Measurements from ENCODE around the gene RPTOR. TPM values are rescaled to one million over a fixed set of nuclear protein-coding genes. Genes with fewer than 3 reads are reported as not detected.

The RPTOR gene
- total and polyA plus RNA-seq, 2 donors (not counting 1 experiment from before 2014, with no cell fraction given) = 6.7 to 22.8 TPM

- Histone ChIP-seq H3K36me3 (ENCODE audit: control insufficient read depth, insufficient read depth, low read length) (peaks cover 2% of the 10 kb centered on the region), H2AFZ (ENCODE audit: low read length) (no peak overlapping the region), H3K4me1 (ENCODE audit: control insufficient read depth, extremely low read depth, insufficient read depth, low read length) (peaks cover 30% of the 10 kb centered on the region), H3K79me2 (ENCODE audit: control insufficient read depth, insufficient read depth, low read length) (no peaks in the 10 kb centered on the region), H3K9me3 (ENCODE audit: control insufficient read depth, insufficient read depth, low read depth, low read length) (no peaks in the 10 kb centered on the region), H3K9ac (ENCODE audit: insufficient read depth, low read length) (peak overlapping the region; percentile 69), H4K20me1 (ENCODE audit: control insufficient read depth, extremely low read depth, insufficient read depth, low read length) (no peaks in the 10 kb centered on the region), H3K4me2 (ENCODE audit: extremely low read depth, insufficient read depth, low read length) (peak overlapping the region; percentile 65), H3K27ac (ENCODE audit: insufficient read depth, low read length) (peak overlapping the region; percentile 99), H3K27me3 (ENCODE audit: control insufficient read depth, insufficient read depth, low read length) (no peaks in the 10 kb centered on the region), H3K4me3 (replicated peaks in 1 of 4; ENCODE audit: control extremely low read depth in 1 of 4, insufficient read depth in 1 of 4, low read depth in 3 of 4, low read length in 4 of 4) (no peak overlapping the region)
- DNase-seq (ENCODE audit: low read depth in 2 of 2) = no peak
- TF ChIP-seq EZH2 (IDR thresholded peaks at IDR 0.05; ENCODE audit: low read length, missing control alignments) = no peak
Observed at GRCh38 chr17:80856863-80857755, 312.5 kb downstream of the RPTOR start.

DNA sequence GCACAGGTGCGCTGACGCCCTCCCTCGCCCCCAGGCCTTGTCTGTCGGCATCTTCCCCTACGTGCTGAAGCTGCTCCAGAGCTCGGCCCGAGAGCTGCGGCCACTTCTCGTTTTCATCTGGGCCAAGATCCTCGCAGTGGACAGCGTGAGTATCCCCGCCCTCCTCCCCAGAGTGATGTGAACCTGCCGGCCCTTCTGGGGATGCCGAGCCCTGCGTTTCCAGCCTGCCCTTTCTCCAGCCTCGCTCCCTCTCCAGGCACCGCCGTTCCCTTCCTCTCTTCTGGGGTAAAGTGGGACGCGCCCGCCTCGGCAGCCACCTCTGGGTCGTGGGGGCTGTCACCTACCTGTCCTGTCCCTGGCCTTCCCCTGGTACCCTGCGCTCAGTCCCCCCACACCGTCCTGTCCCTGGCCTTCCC, 313.1 kb downstream of the RPTOR start:
- Histone ChIP-seq H3K27me3 (ENCODE audit: control insufficient read depth, insufficient read depth, low read length) (no peaks in the 10 kb centered on the region), H3K79me2 (ENCODE audit: control insufficient read depth, insufficient read depth, low read length) (no peaks in the 10 kb centered on the region), H3K9me3 (ENCODE audit: control insufficient read depth, insufficient read depth, low read depth, low read length) (no peaks in the 10 kb centered on the region), H2AFZ (ENCODE audit: low read length) (no peak overlapping the region), H3K27ac (ENCODE audit: insufficient read depth, low read length) (peak overlapping the region; percentile 99), H3K4me2 (ENCODE audit: extremely low read depth, insufficient read depth, low read length) (no peak overlapping the region), H3K4me1 (ENCODE audit: control insufficient read depth, extremely low read depth, insufficient read depth, low read length) (peaks cover 30% of the 10 kb centered on the region), H3K9ac (ENCODE audit: insufficient read depth, low read length) (no peak overlapping the region), H3K4me3 (replicated peaks in 1 of 4; ENCODE audit: control extremely low read depth in 1 of 4, insufficient read depth in 1 of 4, low read depth in 3 of 4, low read length in 4 of 4) (no peak overlapping the region), H3K36me3 (ENCODE audit: control insufficient read depth, insufficient read depth, low read length) (peaks cover 2% of the 10 kb centered on the region), H4K20me1 (ENCODE audit: control insufficient read depth, extremely low read depth, insufficient read depth, low read length) (no peaks in the 10 kb centered on the region)
- TF ChIP-seq, protein P1, sequence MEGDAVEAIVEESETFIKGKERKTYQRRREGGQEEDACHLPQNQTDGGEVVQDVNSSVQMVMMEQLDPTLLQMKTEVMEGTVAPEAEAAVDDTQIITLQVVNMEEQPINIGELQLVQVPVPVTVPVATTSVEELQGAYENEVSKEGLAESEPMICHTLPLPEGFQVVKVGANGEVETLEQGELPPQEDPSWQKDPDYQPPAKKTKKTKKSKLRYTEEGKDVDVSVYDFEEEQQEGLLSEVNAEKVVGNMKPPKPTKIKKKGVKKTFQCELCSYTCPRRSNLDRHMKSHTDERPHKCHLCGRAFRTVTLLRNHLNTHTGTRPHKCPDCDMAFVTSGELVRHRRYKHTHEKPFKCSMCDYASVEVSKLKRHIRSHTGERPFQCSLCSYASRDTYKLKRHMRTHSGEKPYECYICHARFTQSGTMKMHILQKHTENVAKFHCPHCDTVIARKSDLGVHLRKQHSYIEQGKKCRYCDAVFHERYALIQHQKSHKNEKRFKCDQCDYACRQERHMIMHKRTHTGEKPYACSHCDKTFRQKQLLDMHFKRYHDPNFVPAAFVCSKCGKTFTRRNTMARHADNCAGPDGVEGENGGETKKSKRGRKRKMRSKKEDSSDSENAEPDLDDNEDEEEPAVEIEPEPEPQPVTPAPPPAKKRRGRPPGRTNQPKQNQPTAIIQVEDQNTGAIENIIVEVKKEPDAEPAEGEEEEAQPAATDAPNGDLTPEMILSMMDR (conservative IDR thresholded peaks at IDR 0.05 in 1 of 2, IDR thresholded peaks at IDR 0.05 in 1 of 2; ENCODE audit: low read depth in 1 of 2, low read length in 2 of 2) = no peak
- no peak for TF ChIP-seq EZH2 (IDR thresholded peaks at IDR 0.05; ENCODE audit: low read length, missing control alignments)
- DNase-seq (ENCODE audit: low read depth in 2 of 2) = no peak

DNA sequence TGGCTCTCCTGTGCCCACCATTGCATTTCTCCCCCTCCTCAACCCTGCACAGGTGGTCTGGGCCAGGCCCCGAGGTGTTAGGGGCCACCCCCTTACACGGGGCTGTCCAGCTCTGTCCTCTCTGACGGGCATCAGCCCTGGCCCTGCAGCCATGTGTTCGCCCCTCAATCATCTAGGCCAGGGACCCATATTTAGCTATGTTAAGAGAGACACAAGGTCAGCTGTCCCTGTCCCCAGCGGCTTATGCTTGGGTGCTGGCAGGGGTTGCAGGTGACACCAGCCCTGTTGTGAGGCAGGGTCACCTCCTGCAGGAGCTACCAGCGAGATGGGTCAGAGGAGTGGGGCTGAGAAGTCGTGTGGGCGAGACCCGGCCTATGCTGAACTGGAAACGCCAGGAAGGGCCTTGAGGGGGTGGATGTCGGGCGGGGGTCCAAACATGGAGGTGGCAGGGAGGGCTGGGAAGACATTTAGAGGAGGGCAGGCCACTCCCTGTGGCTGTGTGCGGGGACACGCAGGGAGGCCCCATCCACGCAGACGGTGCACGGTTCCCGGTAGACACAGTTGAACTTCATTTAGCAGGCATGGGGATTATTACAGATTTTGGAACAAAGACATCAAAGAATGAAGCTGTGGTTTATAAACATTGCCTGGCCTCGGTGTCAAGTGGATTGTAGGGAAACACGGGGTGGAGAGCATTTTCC, 313.8 kb downstream of the RPTOR start:
- TF ChIP-seq, protein P1 (conservative IDR thresholded peaks at IDR 0.05 in 1 of 2, IDR thresholded peaks at IDR 0.05 in 1 of 2; ENCODE audit: low read depth in 1 of 2, low read length in 2 of 2) = no peak
- no peak for TF ChIP-seq EZH2 (IDR thresholded peaks at IDR 0.05; ENCODE audit: low read length, missing control alignments)
- H3K9ac ChIP-seq (ENCODE audit: insufficient read depth, low read length) = peak overlapping the region; percentile 56
- no peak overlapping the region for H2AFZ ChIP-seq (ENCODE audit: low read length)
- no peak overlapping the region for H3K4me3 ChIP-seq (replicated peaks in 1 of 4; ENCODE audit: control extremely low read depth in 1 of 4, insufficient read depth in 1 of 4, low read depth in 3 of 4, low read length in 4 of 4)
- peak overlapping the region; percentile 99 for H3K27ac ChIP-seq (ENCODE audit: insufficient read depth, low read length)
- H4K20me1 ChIP-seq (ENCODE audit: control insufficient read depth, extremely low read depth, insufficient read depth, low read length) = no peaks in the 10 kb centered on the region
- peaks cover 30% of the 10 kb centered on the region for H3K4me1 ChIP-seq (ENCODE audit: control insufficient read depth, extremely low read depth, insufficient read depth, low read length)
- DNase-seq (ENCODE audit: low read depth in 2 of 2) = peak in 1 of 2 donors; percentile 27
- H3K79me2 ChIP-seq (ENCODE audit: control insufficient read depth, insufficient read depth, low read length) = no peaks in the 10 kb centered on the region
- no peak overlapping the region for H3K4me2 ChIP-seq (ENCODE audit: extremely low read depth, insufficient read depth, low read length)
- no peaks in the 10 kb centered on the region for H3K9me3 ChIP-seq (ENCODE audit: control insufficient read depth, insufficient read depth, low read depth, low read length)
- H3K36me3 ChIP-seq (ENCODE audit: control insufficient read depth, insufficient read depth, low read length) = peaks cover 2% of the 10 kb centered on the region
- H3K27me3 ChIP-seq (ENCODE audit: control insufficient read depth, insufficient read depth, low read length) = no peaks in the 10 kb centered on the region
